IMR-90 (cell line): ENCODE measurements around the gene OPHN1. TPM values are rescaled to one million over a fixed set of nuclear protein-coding genes. Genes with fewer than 3 reads are reported as not detected.

Experiments
- ATAC-seq: fragments of 200-7000 bp; cut with Tn5 transposase; 2 replicates; pipeline ENCODE4 v1.9.1; 2020; ENCODE audit warnings: low read depth, mild to moderate bottlenecking, moderate library complexity
- BruUV-seq: library from RNA; stranded (reverse); fragments of 400-500 nt; replicated peaks from 2 replicates; lab custom pipeline; 2021; lab: Mats Ljungman, UMichigan
- CTCF ChIA-PET: fragments of 300-600 bp; formaldehyde crosslinking; extraction: SDS; loops from one replicate; lab custom pipeline; 2021; ENCODE audit warnings: antibody characterized with exemption; lab: Yijun Ruan, JAX
- POLR2A ChIA-PET: fragments of 300-600 bp; sonication (Branson Sonifier 250); formaldehyde crosslinking; loops from one replicate; lab custom pipeline; 2022; ENCODE audit warnings: antibody characterized with exemption; ENCODE audit not compliant: unreplicated experiment; lab: Charles Lee
- DNase-seq: peaks from one replicate; pipeline ENCODE4 v3.0.0; 2013
- H2AFZ ChIP-seq: replicated peaks from 2 replicates; pipeline ENCODE3; 2013; ENCODE audit warnings: low read length, mild to moderate bottlenecking; ENCODE audit not compliant: poor library complexity
- H2AK5ac ChIP-seq: 2 replicates; pipeline ENCODE4 v1.6.1; 2013; ENCODE audit warnings: low read depth, low read length, inconsistent platforms
- H2AK9ac ChIP-seq: replicated peaks from 2 replicates; pipeline ENCODE3; 2013; ENCODE audit warnings: mild to moderate bottlenecking, low read depth, low read length, moderate library complexity; ENCODE audit not compliant: poor library complexity
- H2BK120ac ChIP-seq: 2 replicates; pipeline ENCODE4 v1.6.1; 2013; ENCODE audit warnings: low read depth, low read length, inconsistent platforms
- H2BK15ac ChIP-seq: 3 replicates; pipeline ENCODE4 v1.6.1; 2013; ENCODE audit warnings: low read depth, low read length, inconsistent platforms
- H2BK20ac ChIP-seq: 2 replicates; pipeline ENCODE4 v1.6.1; 2013; ENCODE audit warnings: low read depth, mild to moderate bottlenecking, inconsistent platforms, low read length, moderate library complexity
- H2BK5ac ChIP-seq: 2 replicates; pipeline ENCODE4 v1.6.1; 2013; ENCODE audit warnings: mild to moderate bottlenecking, low read depth, low read length, inconsistent platforms; ENCODE audit not compliant: poor library complexity, severe bottlenecking
- H3K14ac ChIP-seq: replicated peaks from 2 replicates; pipeline ENCODE4 v1.6.1; 2013; ENCODE audit warnings: low read depth, low read length, inconsistent platforms
- H3K18ac ChIP-seq: 2 replicates; pipeline ENCODE4 v1.6.1; 2013; ENCODE audit warnings: low read depth, low read length, control low read depth
- H3K23ac ChIP-seq: 2 replicates; pipeline ENCODE4 v1.6.1; 2013; ENCODE audit warnings: low read depth, low read length, inconsistent platforms
- H3K27ac ChIP-seq: 2 replicates; pipeline ENCODE4 v1.5.1; 2013; ENCODE audit warnings: mild to moderate bottlenecking, control low read depth, low read length; ENCODE audit not compliant: insufficient read depth
- H3K27me3 ChIP-seq: 2 replicates; pipeline ENCODE4 v1.6.1; 2013; ENCODE audit warnings: low read length; ENCODE audit not compliant: control insufficient read depth, insufficient read depth
- H3K36me3 ChIP-seq: 2 replicates; pipeline ENCODE4 v1.6.1; 2013; ENCODE audit warnings: low read length, mixed read lengths; ENCODE audit not compliant: control insufficient read depth, insufficient read depth
- H3K4ac ChIP-seq: 2 replicates; pipeline ENCODE4 v1.6.1; 2013; ENCODE audit warnings: low read depth, low read length, inconsistent platforms
- H3K4me1 ChIP-seq: 2 replicates; pipeline ENCODE4 v1.6.1; 2013; ENCODE audit warnings: low read length, mixed read lengths; ENCODE audit not compliant: control insufficient read depth, insufficient read depth
- H3K4me2 ChIP-seq: 2 replicates; pipeline ENCODE4 v1.6.1; 2013; ENCODE audit warnings: low read depth, mild to moderate bottlenecking, control low read depth, low read length, moderate library complexity
- H3K4me3 ChIP-seq: 2 replicates; pipeline ENCODE4 v1.5.1; 2013; ENCODE audit warnings: low read depth, mild to moderate bottlenecking, control low read depth, low read length, moderate library complexity; ENCODE audit not compliant: insufficient read depth
- H3K56ac ChIP-seq: 2 replicates; pipeline ENCODE4 v1.6.1; 2013; ENCODE audit warnings: low read length, inconsistent platforms; ENCODE audit not compliant: insufficient read depth; ENCODE audit errors: extremely low read depth
- H3K79me1 ChIP-seq, 2 experiments: 2 replicates each; pipeline ENCODE4 v1.6.1; 2013; ENCODE audit warnings: low read length in 2 of 2, inconsistent platforms in 1 of 2, low read depth in 1 of 2
- H3K9ac ChIP-seq: 2 replicates; pipeline ENCODE4 v1.6.1; 2013; ENCODE audit warnings: low read depth, low read length, control low read depth
- H3K9me1 ChIP-seq: 2 replicates; pipeline ENCODE4 v1.6.1; 2013; ENCODE audit warnings: low read length, inconsistent platforms; ENCODE audit not compliant: insufficient read depth
- H3K9me3 ChIP-seq: 2 replicates; pipeline ENCODE4 v1.6.1; 2013; ENCODE audit warnings: low read length; ENCODE audit not compliant: control insufficient read depth, insufficient read depth
- H4K20me1 ChIP-seq: 2 replicates; pipeline ENCODE4 v1.6.1; 2013; ENCODE audit warnings: low read length, inconsistent platforms; ENCODE audit not compliant: insufficient read depth
- H4K5ac ChIP-seq: 2 replicates; pipeline ENCODE4 v1.6.1; 2013; ENCODE audit warnings: mild to moderate bottlenecking, low read depth, low read length, control low read depth
- H4K8ac ChIP-seq, 2 experiments: 2 replicates each; pipeline ENCODE4 v1.6.1; 2013; ENCODE audit warnings: low read depth in 2 of 2, low read length in 2 of 2, control low read depth in 1 of 2, inconsistent platforms in 1 of 2
- H4K91ac ChIP-seq: 2 replicates; pipeline ENCODE4 v1.6.1; 2013; ENCODE audit warnings: low read depth, low read length, inconsistent platforms; ENCODE audit not compliant: insufficient read depth
- BHLHE40 ChIP-seq: fragments of 150-350 bp; IDR thresholded peaks from 2 replicates; pipeline ENCODE4 v1.6.1; 2016; ENCODE audit warnings: mild to moderate bottlenecking, low read depth, low read length
- CEBPB ChIP-seq: IDR thresholded peaks from 2 replicates; pipeline ENCODE4 v1.6.1; 2012; ENCODE audit warnings: low read depth, low read length, improper control_type of control experiment
- CHD1 ChIP-seq: IDR thresholded peaks from 2 replicates; pipeline ENCODE4 v1.6.1; 2012; ENCODE audit warnings: low read depth, low read length, improper control_type of control experiment
- CTCF ChIP-seq: conservative IDR thresholded peaks from 2 replicates; pipeline ENCODE4 v1.5.1; 2012; ENCODE audit warnings: mild to moderate bottlenecking, low read depth, low read length, improper control_type of control experiment
- FOS ChIP-seq: fragments of 150-350 bp; IDR thresholded peaks from 2 replicates; pipeline ENCODE4 v1.6.1; 2016; ENCODE audit warnings: low read depth, low read length
- MAFK ChIP-seq: IDR thresholded peaks from 2 replicates; pipeline ENCODE4 v1.6.1; 2012; ENCODE audit warnings: low read depth, low read length, improper control_type of control experiment
- MAZ ChIP-seq: IDR thresholded peaks from 2 replicates; pipeline ENCODE4 v1.6.1; 2012; ENCODE audit warnings: low read depth, mild to moderate bottlenecking, low read length, improper control_type of control experiment, moderate library complexity, borderline replicate concordance
- MXI1 ChIP-seq: IDR thresholded peaks from 2 replicates; pipeline ENCODE4 v1.6.1; 2012; ENCODE audit warnings: low read depth, mild to moderate bottlenecking, low read length, moderate library complexity, borderline replicate concordance
- NFE2L2 ChIP-seq: fragments of 150-350 bp; IDR thresholded peaks from 2 replicates; pipeline ENCODE4 v1.6.1; 2016; ENCODE audit warnings: low read depth, mild to moderate bottlenecking, low read length
- POLR2A ChIP-seq: IDR thresholded peaks from 2 replicates; pipeline ENCODE4 v1.6.1; 2012; ENCODE audit warnings: mild to moderate bottlenecking, low read depth, low read length
- RAD21 ChIP-seq: IDR thresholded peaks from 2 replicates; pipeline ENCODE4 v1.6.1; 2012; ENCODE audit warnings: low read length, improper control_type of control experiment
- RCOR1 ChIP-seq: IDR thresholded peaks from 2 replicates; pipeline ENCODE4 v1.6.1; 2012; ENCODE audit warnings: mild to moderate bottlenecking, low read length, improper control_type of control experiment; ENCODE audit not compliant: insufficient replicate concordance
- RFX5 ChIP-seq: IDR thresholded peaks from 2 replicates; pipeline ENCODE4 v1.8.0; 2012; ENCODE audit warnings: low read depth, mild to moderate bottlenecking, low read length, moderate library complexity
- SMC3 ChIP-seq: fragments of 150-350 bp; IDR thresholded peaks from 2 replicates; pipeline ENCODE4 v1.6.1; 2016; ENCODE audit warnings: low read depth, mild to moderate bottlenecking, antibody characterized with exemption, low read length, moderate library complexity
- WGBS, 2 experiments: methylation state at CpG; one replicate each; pipeline versions ENCODE4 v1.1.5 to v1.1.7; 2013; ENCODE audit warnings: missing lambda C conversion rate in 2 of 2; ENCODE audit not compliant: insufficient read length in 1 of 2; ENCODE audit errors: extremely low coverage in 2 of 2; 5-methylcytosine and 5-hydroxymethylcytosine counted together
- dilution Hi-C: fragments of 300-500 bp; cut with HindIII; formaldehyde crosslinking; loops from one replicate; pipeline ENCODE4 v1.14.3; 2018; ENCODE audit warnings: low sequenced_read_pairs; ENCODE audit not compliant: unreplicated experiment
- in situ Hi-C: fragments of 300-500 bp; cut with MboI; formaldehyde crosslinking; loops from 3 replicates; pipeline ENCODE4 v1.14.3; 2019; ENCODE audit warnings: low sequenced_read_pairs, inconsistent platforms, mixed read lengths
- intact Hi-C: fragments of 100-400 bp; cut with micrococcal nuclease; formaldehyde crosslinking; loops from 2 replicates; pipeline ENCODE4 v1.10.0; 2022
- polyA plus RNA-seq, 3 experiments: library from polyadenylated mRNA; depleted of rRNA; stranded (reverse); fragments of >200 nt; gene quantifications; 2 replicates each; pipeline ENCODE4 v1.2.3, GENCODE V29; 2012; ENCODE audit warnings: low replicate concordance in 1 of 3
- total RNA-seq: library from RNA; depleted of rRNA; stranded (reverse); fragments of >200 nt; gene quantifications from 2 replicates; pipeline ENCODE4 v1.2.3, GENCODE V29; 2012
- TF ChIP-seq, protein P1 (sequence below): fragments of 150-350 bp; IDR thresholded peaks from 2 replicates; pipeline ENCODE4 v1.6.1; 2017; ENCODE audit warnings: mild to moderate bottlenecking, antibody characterized with exemption, low read length, low read depth
- TF ChIP-seq, protein P2 (sequence below): fragments of 150-350 bp; IDR thresholded peaks from 2 replicates; pipeline ENCODE4 v1.6.1; 2016; ENCODE audit warnings: low read depth, mild to moderate bottlenecking, low read length, moderate library complexity, borderline replicate concordance

Gene OPHN1
- total and polyA plus RNA-seq, 2 of the 4 experiments (the other 2 are of a cell fraction), result 4.0 to 13.1 TPM

DNA sequence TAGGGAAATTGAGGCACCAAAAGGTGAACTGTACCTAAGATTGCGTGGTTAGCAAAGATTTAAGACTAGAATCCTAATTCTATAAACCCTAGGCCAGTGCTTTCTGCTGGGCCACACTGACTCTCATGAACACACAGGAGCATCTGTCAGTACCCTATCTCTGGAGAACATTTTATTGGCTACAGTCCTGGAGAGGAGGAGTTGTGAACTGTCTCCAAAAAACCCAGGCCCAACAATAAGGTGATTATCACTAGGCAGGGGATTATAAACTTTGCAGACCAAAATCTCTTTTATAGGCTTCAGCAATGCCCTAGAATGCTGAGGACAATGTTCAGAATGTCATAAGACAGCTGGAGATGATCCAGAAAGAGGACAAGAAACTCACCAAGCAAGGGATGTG, 24.1 kb downstream of the OPHN1 start:
- Histone ChIP-seq H3K9me1 (no peaks in the 10 kb centered on the region), H3K4me1 (no peaks in the 10 kb centered on the region), H3K4ac (no peak overlapping the region), H3K4me2 (no peak overlapping the region), H3K27ac (no peak overlapping the region), H2BK15ac (no peak overlapping the region), H2BK5ac (no peak overlapping the region), H4K20me1 (no peaks in the 10 kb centered on the region), H3K27me3 (peaks cover 2% of the 10 kb centered on the region; the same call in 1 of the 2 replicates), H3K36me3 (no peaks in the 10 kb centered on the region), H3K14ac (no peak overlapping the region), H3K23ac (no peak overlapping the region), H2AFZ (no peak overlapping the region), H4K5ac (no peak overlapping the region), H3K9me3 (no peaks in the 10 kb centered on the region), H4K8ac (no peak overlapping the region), H2BK20ac (no peak overlapping the region), H3K4me3 (no peak overlapping the region), H2AK9ac (no peak overlapping the region), H3K18ac (no peak overlapping the region), H2BK120ac (no peak overlapping the region), H3K9ac (no peak overlapping the region), H2AK5ac (no peak overlapping the region), H3K56ac (no peak overlapping the region), H4K91ac (no peak overlapping the region), H3K79me1 (peaks cover 0 to 3% of the 10 kb centered on the region in 2 experiments; a peak in 2 of 4 replicates)
- no CpG with 5 or more reads among the region's 1 CpG for WGBS, 2 experiments
- ATAC-seq (no peak), DNase-seq (no peak)
- dilution Hi-C loops, result no loop called here
- CTCF ChIA-PET, result no interaction called here
- POLR2A ChIA-PET, result no interaction called here
- intact Hi-C loops, result no loop called here
- in situ Hi-C loops, result no loop called here
- no TSS peak for BruUV-seq
- no peak for TF ChIP-seq CHD1
- TF ChIP-seq MAZ, result no peak
- no peak for TF ChIP-seq FOS
- TF ChIP-seq MXI1, result no peak
- TF ChIP-seq, protein P1, sequence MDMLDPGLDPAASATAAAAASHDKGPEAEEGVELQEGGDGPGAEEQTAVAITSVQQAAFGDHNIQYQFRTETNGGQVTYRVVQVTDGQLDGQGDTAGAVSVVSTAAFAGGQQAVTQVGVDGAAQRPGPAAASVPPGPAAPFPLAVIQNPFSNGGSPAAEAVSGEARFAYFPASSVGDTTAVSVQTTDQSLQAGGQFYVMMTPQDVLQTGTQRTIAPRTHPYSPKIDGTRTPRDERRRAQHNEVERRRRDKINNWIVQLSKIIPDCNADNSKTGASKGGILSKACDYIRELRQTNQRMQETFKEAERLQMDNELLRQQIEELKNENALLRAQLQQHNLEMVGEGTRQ, result no peak
- TF ChIP-seq SMC3, result no peak
- no peak for TF ChIP-seq NFE2L2
- no peak for TF ChIP-seq BHLHE40
- no peak for TF ChIP-seq RAD21
- no peak for TF ChIP-seq RCOR1
- no peak for TF ChIP-seq CEBPB
- no peak for TF ChIP-seq CTCF
- TF ChIP-seq RFX5, result no peak
- TF ChIP-seq POLR2A, result no peak
- TF ChIP-seq MAFK, result no peak
- TF ChIP-seq, protein P2, sequence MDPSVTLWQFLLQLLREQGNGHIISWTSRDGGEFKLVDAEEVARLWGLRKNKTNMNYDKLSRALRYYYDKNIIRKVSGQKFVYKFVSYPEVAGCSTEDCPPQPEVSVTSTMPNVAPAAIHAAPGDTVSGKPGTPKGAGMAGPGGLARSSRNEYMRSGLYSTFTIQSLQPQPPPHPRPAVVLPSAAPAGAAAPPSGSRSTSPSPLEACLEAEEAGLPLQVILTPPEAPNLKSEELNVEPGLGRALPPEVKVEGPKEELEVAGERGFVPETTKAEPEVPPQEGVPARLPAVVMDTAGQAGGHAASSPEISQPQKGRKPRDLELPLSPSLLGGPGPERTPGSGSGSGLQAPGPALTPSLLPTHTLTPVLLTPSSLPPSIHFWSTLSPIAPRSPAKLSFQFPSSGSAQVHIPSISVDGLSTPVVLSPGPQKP, result no peak
